IMR-90 (cell line): ENCODE data around the gene SLC39A11. TPM values are rescaled to one million over a fixed set of nuclear protein-coding genes. Genes with fewer than 3 reads are reported as not detected.

Source experiments
- ATAC-seq: fragments of 200-7000 bp; cut with Tn5 transposase; 2 replicates; pipeline ENCODE4 v1.9.1; 2020; ENCODE audit warnings: low read depth, mild to moderate bottlenecking, moderate library complexity
- BruUV-seq: library from RNA; stranded (reverse); fragments of 400-500 nt; replicated peaks from 2 replicates; lab custom pipeline; 2021; lab: Mats Ljungman, UMichigan
- CTCF ChIA-PET: fragments of 300-600 bp; formaldehyde crosslinking; extraction: SDS; loops from one replicate; lab custom pipeline; 2021; ENCODE audit warnings: antibody characterized with exemption; lab: Yijun Ruan, JAX
- POLR2A ChIA-PET: fragments of 300-600 bp; sonication (Branson Sonifier 250); formaldehyde crosslinking; loops from one replicate; lab custom pipeline; 2022; ENCODE audit warnings: antibody characterized with exemption; ENCODE audit not compliant: unreplicated experiment; lab: Charles Lee
- DNase-seq: peaks from one replicate; pipeline ENCODE4 v3.0.0; 2013
- H2AFZ ChIP-seq: replicated peaks from 2 replicates; pipeline ENCODE3; 2013; ENCODE audit warnings: low read length, mild to moderate bottlenecking; ENCODE audit not compliant: poor library complexity
- H2AK5ac ChIP-seq: 2 replicates; pipeline ENCODE4 v1.6.1; 2013; ENCODE audit warnings: low read depth, low read length, inconsistent platforms
- H2AK9ac ChIP-seq: replicated peaks from 2 replicates; pipeline ENCODE3; 2013; ENCODE audit warnings: mild to moderate bottlenecking, low read depth, low read length, moderate library complexity; ENCODE audit not compliant: poor library complexity
- H2BK120ac ChIP-seq: 2 replicates; pipeline ENCODE4 v1.6.1; 2013; ENCODE audit warnings: low read depth, low read length, inconsistent platforms
- H2BK15ac ChIP-seq: 3 replicates; pipeline ENCODE4 v1.6.1; 2013; ENCODE audit warnings: low read depth, low read length, inconsistent platforms
- H2BK20ac ChIP-seq: 2 replicates; pipeline ENCODE4 v1.6.1; 2013; ENCODE audit warnings: low read depth, mild to moderate bottlenecking, inconsistent platforms, low read length, moderate library complexity
- H2BK5ac ChIP-seq: 2 replicates; pipeline ENCODE4 v1.6.1; 2013; ENCODE audit warnings: mild to moderate bottlenecking, low read depth, low read length, inconsistent platforms; ENCODE audit not compliant: poor library complexity, severe bottlenecking
- H3K14ac ChIP-seq: replicated peaks from 2 replicates; pipeline ENCODE4 v1.6.1; 2013; ENCODE audit warnings: low read depth, low read length, inconsistent platforms
- H3K18ac ChIP-seq: 2 replicates; pipeline ENCODE4 v1.6.1; 2013; ENCODE audit warnings: low read depth, low read length, control low read depth
- H3K23ac ChIP-seq: 2 replicates; pipeline ENCODE4 v1.6.1; 2013; ENCODE audit warnings: low read depth, low read length, inconsistent platforms
- H3K27ac ChIP-seq: 2 replicates; pipeline ENCODE4 v1.5.1; 2013; ENCODE audit warnings: mild to moderate bottlenecking, control low read depth, low read length; ENCODE audit not compliant: insufficient read depth
- H3K27me3 ChIP-seq: 2 replicates; pipeline ENCODE4 v1.6.1; 2013; ENCODE audit warnings: low read length; ENCODE audit not compliant: control insufficient read depth, insufficient read depth
- H3K36me3 ChIP-seq: 2 replicates; pipeline ENCODE4 v1.6.1; 2013; ENCODE audit warnings: low read length, mixed read lengths; ENCODE audit not compliant: control insufficient read depth, insufficient read depth
- H3K4ac ChIP-seq: 2 replicates; pipeline ENCODE4 v1.6.1; 2013; ENCODE audit warnings: low read depth, low read length, inconsistent platforms
- H3K4me1 ChIP-seq: 2 replicates; pipeline ENCODE4 v1.6.1; 2013; ENCODE audit warnings: low read length, mixed read lengths; ENCODE audit not compliant: control insufficient read depth, insufficient read depth
- H3K4me2 ChIP-seq: 2 replicates; pipeline ENCODE4 v1.6.1; 2013; ENCODE audit warnings: low read depth, mild to moderate bottlenecking, control low read depth, low read length, moderate library complexity
- H3K4me3 ChIP-seq: 2 replicates; pipeline ENCODE4 v1.5.1; 2013; ENCODE audit warnings: low read depth, mild to moderate bottlenecking, control low read depth, low read length, moderate library complexity; ENCODE audit not compliant: insufficient read depth
- H3K56ac ChIP-seq: 2 replicates; pipeline ENCODE4 v1.6.1; 2013; ENCODE audit warnings: low read length, inconsistent platforms; ENCODE audit not compliant: insufficient read depth; ENCODE audit errors: extremely low read depth
- H3K79me1 ChIP-seq, 2 experiments: 2 replicates each; pipeline ENCODE4 v1.6.1; 2013; ENCODE audit warnings: low read length in 2 of 2, inconsistent platforms in 1 of 2, low read depth in 1 of 2
- H3K9ac ChIP-seq: 2 replicates; pipeline ENCODE4 v1.6.1; 2013; ENCODE audit warnings: low read depth, low read length, control low read depth
- H3K9me1 ChIP-seq: 2 replicates; pipeline ENCODE4 v1.6.1; 2013; ENCODE audit warnings: low read length, inconsistent platforms; ENCODE audit not compliant: insufficient read depth
- H3K9me3 ChIP-seq: 2 replicates; pipeline ENCODE4 v1.6.1; 2013; ENCODE audit warnings: low read length; ENCODE audit not compliant: control insufficient read depth, insufficient read depth
- H4K20me1 ChIP-seq: 2 replicates; pipeline ENCODE4 v1.6.1; 2013; ENCODE audit warnings: low read length, inconsistent platforms; ENCODE audit not compliant: insufficient read depth
- H4K5ac ChIP-seq: 2 replicates; pipeline ENCODE4 v1.6.1; 2013; ENCODE audit warnings: mild to moderate bottlenecking, low read depth, low read length, control low read depth
- H4K8ac ChIP-seq, 2 experiments: 2 replicates each; pipeline ENCODE4 v1.6.1; 2013; ENCODE audit warnings: low read depth in 2 of 2, low read length in 2 of 2, control low read depth in 1 of 2, inconsistent platforms in 1 of 2
- H4K91ac ChIP-seq: 2 replicates; pipeline ENCODE4 v1.6.1; 2013; ENCODE audit warnings: low read depth, low read length, inconsistent platforms; ENCODE audit not compliant: insufficient read depth
- CHD1 ChIP-seq: IDR thresholded peaks from 2 replicates; pipeline ENCODE4 v1.6.1; 2012; ENCODE audit warnings: low read depth, low read length, improper control_type of control experiment
- FOS ChIP-seq: fragments of 150-350 bp; IDR thresholded peaks from 2 replicates; pipeline ENCODE4 v1.6.1; 2016; ENCODE audit warnings: low read depth, low read length
- MAFK ChIP-seq: IDR thresholded peaks from 2 replicates; pipeline ENCODE4 v1.6.1; 2012; ENCODE audit warnings: low read depth, low read length, improper control_type of control experiment
- NFE2L2 ChIP-seq: fragments of 150-350 bp; IDR thresholded peaks from 2 replicates; pipeline ENCODE4 v1.6.1; 2016; ENCODE audit warnings: low read depth, mild to moderate bottlenecking, low read length
- POLR2A ChIP-seq: IDR thresholded peaks from 2 replicates; pipeline ENCODE4 v1.6.1; 2012; ENCODE audit warnings: mild to moderate bottlenecking, low read depth, low read length
- RAD21 ChIP-seq: IDR thresholded peaks from 2 replicates; pipeline ENCODE4 v1.6.1; 2012; ENCODE audit warnings: low read length, improper control_type of control experiment
- RFX5 ChIP-seq: IDR thresholded peaks from 2 replicates; pipeline ENCODE4 v1.8.0; 2012; ENCODE audit warnings: low read depth, mild to moderate bottlenecking, low read length, moderate library complexity
- SMC3 ChIP-seq: fragments of 150-350 bp; IDR thresholded peaks from 2 replicates; pipeline ENCODE4 v1.6.1; 2016; ENCODE audit warnings: low read depth, mild to moderate bottlenecking, antibody characterized with exemption, low read length, moderate library complexity
- WGBS, 2 experiments: methylation state at CpG; one replicate each; pipeline versions ENCODE4 v1.1.5 to v1.1.7; 2013; ENCODE audit warnings: missing lambda C conversion rate in 2 of 2; ENCODE audit not compliant: insufficient read length in 1 of 2; ENCODE audit errors: extremely low coverage in 2 of 2; 5-methylcytosine and 5-hydroxymethylcytosine counted together
- dilution Hi-C: fragments of 300-500 bp; cut with HindIII; formaldehyde crosslinking; loops from one replicate; pipeline ENCODE4 v1.14.3; 2018; ENCODE audit warnings: low sequenced_read_pairs; ENCODE audit not compliant: unreplicated experiment
- in situ Hi-C: fragments of 300-500 bp; cut with MboI; formaldehyde crosslinking; loops from 3 replicates; pipeline ENCODE4 v1.14.3; 2019; ENCODE audit warnings: low sequenced_read_pairs, inconsistent platforms, mixed read lengths
- intact Hi-C: fragments of 100-400 bp; cut with micrococcal nuclease; formaldehyde crosslinking; loops from 2 replicates; pipeline ENCODE4 v1.10.0; 2022
- polyA plus RNA-seq, 3 experiments: library from polyadenylated mRNA; depleted of rRNA; stranded (reverse); fragments of >200 nt; gene quantifications; 2 replicates each; pipeline ENCODE4 v1.2.3, GENCODE V29; 2012; ENCODE audit warnings: low replicate concordance in 1 of 3
- total RNA-seq: library from RNA; depleted of rRNA; stranded (reverse); fragments of >200 nt; gene quantifications from 2 replicates; pipeline ENCODE4 v1.2.3, GENCODE V29; 2012

The SLC39A11 gene
- total and polyA plus RNA-seq, 2 of the 4 experiments (the other 2 are of a cell fraction), result 8.8 to 14.3 TPM

DNA sequence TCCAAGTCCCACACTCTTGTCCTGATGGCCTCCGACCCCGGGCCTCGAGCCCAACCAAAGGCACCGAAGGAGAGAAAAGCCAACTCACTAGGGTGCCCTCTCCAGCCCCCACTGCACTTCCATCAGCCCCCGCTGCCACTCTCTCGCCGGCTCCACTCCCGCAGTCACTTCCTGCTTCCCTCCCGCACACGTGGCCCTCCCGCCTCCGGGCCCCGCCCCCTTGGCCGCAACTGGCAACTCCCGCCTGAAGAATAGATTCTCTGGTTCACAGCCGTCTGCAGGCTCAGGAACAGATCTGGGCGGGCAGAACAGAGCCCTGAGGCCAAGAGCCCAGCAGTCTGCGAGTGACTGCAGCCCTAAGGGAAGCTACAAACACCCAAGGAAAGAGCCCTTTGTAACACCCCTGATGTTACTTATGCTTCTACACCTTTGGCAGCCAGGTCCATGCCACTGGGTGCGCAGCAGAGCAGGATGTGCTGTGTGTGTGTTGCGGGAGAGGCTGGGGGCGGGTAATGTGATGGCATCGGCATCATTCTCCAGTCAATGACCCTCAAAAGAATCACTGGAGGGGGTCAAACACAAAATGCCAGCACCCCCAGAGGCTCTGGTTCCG lies at the start of gene SLC39A11 (continued):
- TF ChIP-seq SMC3 (peak; percentile 27; the same call in 1 of the 2 replicates), FOS (no peak), RAD21 (no peak), RFX5 (no peak), POLR2A (peak; percentile 56), MAFK (no peak), NFE2L2 (no peak)

- Histone ChIP-seq H3K9ac (no peak overlapping the region), H3K79me1 (no peaks in the 10 kb centered on the region), H2BK15ac (no peak overlapping the region), H2BK120ac (no peak overlapping the region), H4K20me1 (no peaks in the 10 kb centered on the region), H3K4me1 (no peaks in the 10 kb centered on the region), H3K27ac (no peak overlapping the region), H2AK5ac (no peak overlapping the region), H3K18ac (no peak overlapping the region), H3K4me3 (no peak overlapping the region), H3K9me3 (no peaks in the 10 kb centered on the region), H2AFZ (no peak overlapping the region), H3K4me2 (no peak overlapping the region), H2AK9ac (no peak overlapping the region), H2BK5ac (no peak overlapping the region), H3K4ac (no peak overlapping the region), H3K56ac (no peak overlapping the region), H4K91ac (no peak overlapping the region), H3K9me1 (no peaks in the 10 kb centered on the region), H3K14ac (no peak overlapping the region), H2BK20ac (no peak overlapping the region), H3K36me3 (no peaks in the 10 kb centered on the region), H3K27me3 (peaks cover 14% of the 10 kb centered on the region), H4K8ac (no peak overlapping the region), H3K23ac (no peak overlapping the region), H4K5ac (no peak overlapping the region)
- DNase-seq (no peak), ATAC-seq (no peak)
- intact Hi-C loops, result no loop called here
- TF ChIP-seq CHD1 (no peak), FOS (no peak), RAD21 (no peak), POLR2A (no peak)
- BruUV-seq, result no TSS peak
- in situ Hi-C loops, result no loop called here
- 86% methylated on average over 1 of the region's 6 CpGs; no CpG with 5 or more reads in 1 of the 2 experiments for WGBS, 2 experiments
- dilution Hi-C loops, result no loop called here
- CTCF ChIA-PET, result no interaction called here
- POLR2A ChIA-PET, result no interaction called here
Measured at GRCh38 chr17:73141411-73141810, 48.9 kb upstream of the SLC39A11 start.
